Ascending aorta (tissue), 2 donors: ENCODE measurements around the gene ARHGEF12. TPM values are rescaled to one million over a fixed set of nuclear protein-coding genes. Genes with fewer than 3 reads are reported as not detected.

Source experiments
- DNase-seq, 2 donors: peaks; one replicate each; pipeline ENCODE4 v3.0.0-alpha.2; 2019; ENCODE audit warnings: low spot score in 2 of 2
- H3K27ac ChIP-seq, 2 donors: fragments of 200-600 bp; sonication (generic); one replicate each; pipeline ENCODE4 v1.5.1; 2016 to 2017; ENCODE audit warnings: mild to moderate bottlenecking in 1 of 2
- H3K27me3 ChIP-seq: fragments of 200-600 bp; sonication (generic); one replicate; pipeline ENCODE4 v1.5.1; 2017
- H3K36me3 ChIP-seq, 2 donors: fragments of 200-600 bp; sonication (generic); one replicate each; pipeline ENCODE4 v1.5.1; 2016
- H3K4me1 ChIP-seq, 2 donors: fragments of 200-600 bp; sonication (generic); one replicate each; pipeline ENCODE4 v1.5.1; 2016 to 2017; ENCODE audit warnings: mild to moderate bottlenecking in 1 of 2
- H3K4me3 ChIP-seq, 2 donors: fragments of 200-600 bp; sonication (generic); one replicate each; pipeline ENCODE4 v1.5.1; 2016 to 2017; ENCODE audit warnings: mild to moderate bottlenecking in 1 of 2
- H3K9me3 ChIP-seq, 2 donors: fragments of 200-600 bp; sonication (generic); one replicate each; pipeline ENCODE4 v1.5.1; 2016
- intact Hi-C: fragments of 100-400 bp; cut with DNase I; formaldehyde crosslinking; loops from one replicate; pipeline ENCODE4 v1.15.1; 2023
- total RNA-seq: library from RNA; depleted of rRNA; stranded (reverse); fragments of >200 nt; gene quantifications from one replicate; pipeline ENCODE4 v1.1.0, GENCODE V29; 2016
- TF ChIP-seq, protein P1 (sequence below), 3 experiments: fragments of 200-600 bp in 2 of 3; fragments of 450-650 bp in 1 of 3; sonication (generic) in 2 of 3; IDR thresholded peaks; one replicate each; pipeline ENCODE4 v1.5.1; 2016 to 2019; ENCODE audit warnings: antibody characterized with exemption in 3 of 3, mild to moderate bottlenecking in 1 of 3, moderate library complexity in 1 of 3

Gene ARHGEF12
- total RNA-seq, 1 donor from 2014 or later = 65.9 TPM

DNA sequence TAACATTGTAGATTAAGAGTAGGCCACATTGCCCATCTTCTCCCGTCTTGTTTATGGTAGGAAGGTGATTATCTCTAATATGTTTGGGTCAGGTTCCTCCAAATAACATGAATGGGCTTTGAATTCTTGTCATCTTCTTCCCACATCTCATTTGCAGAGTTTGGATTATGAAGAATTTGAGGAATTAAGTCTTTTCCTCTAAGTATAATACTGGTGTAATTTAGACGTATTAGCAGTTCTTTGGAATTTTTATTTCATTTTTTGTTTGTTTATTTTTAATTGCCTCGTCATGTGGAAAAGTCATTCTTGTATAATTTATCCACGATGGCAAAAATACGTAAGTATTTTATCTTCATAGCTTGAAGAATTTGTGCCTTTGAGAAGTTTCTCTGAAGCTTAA, 73.4 kb downstream of the ARHGEF12 start:
- H3K4me1 ChIP-seq = peaks cover 0 to 5% of the 10 kb centered on the region in 2 donors
- H3K27ac ChIP-seq = no peak overlapping the region
- no peaks in the 10 kb centered on the region for H3K27me3 ChIP-seq
- H3K36me3 ChIP-seq = peaks cover 0 to 5% of the 10 kb centered on the region in 2 donors
- no peaks in the 10 kb centered on the region for H3K9me3 ChIP-seq
- DNase-seq = no peak
- no peak overlapping the region for H3K4me3 ChIP-seq
- intact Hi-C loops = no loop called here
- TF ChIP-seq, protein P1, sequence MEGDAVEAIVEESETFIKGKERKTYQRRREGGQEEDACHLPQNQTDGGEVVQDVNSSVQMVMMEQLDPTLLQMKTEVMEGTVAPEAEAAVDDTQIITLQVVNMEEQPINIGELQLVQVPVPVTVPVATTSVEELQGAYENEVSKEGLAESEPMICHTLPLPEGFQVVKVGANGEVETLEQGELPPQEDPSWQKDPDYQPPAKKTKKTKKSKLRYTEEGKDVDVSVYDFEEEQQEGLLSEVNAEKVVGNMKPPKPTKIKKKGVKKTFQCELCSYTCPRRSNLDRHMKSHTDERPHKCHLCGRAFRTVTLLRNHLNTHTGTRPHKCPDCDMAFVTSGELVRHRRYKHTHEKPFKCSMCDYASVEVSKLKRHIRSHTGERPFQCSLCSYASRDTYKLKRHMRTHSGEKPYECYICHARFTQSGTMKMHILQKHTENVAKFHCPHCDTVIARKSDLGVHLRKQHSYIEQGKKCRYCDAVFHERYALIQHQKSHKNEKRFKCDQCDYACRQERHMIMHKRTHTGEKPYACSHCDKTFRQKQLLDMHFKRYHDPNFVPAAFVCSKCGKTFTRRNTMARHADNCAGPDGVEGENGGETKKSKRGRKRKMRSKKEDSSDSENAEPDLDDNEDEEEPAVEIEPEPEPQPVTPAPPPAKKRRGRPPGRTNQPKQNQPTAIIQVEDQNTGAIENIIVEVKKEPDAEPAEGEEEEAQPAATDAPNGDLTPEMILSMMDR (IDR thresholded peaks at IDR 0.05) = no peak

DNA sequence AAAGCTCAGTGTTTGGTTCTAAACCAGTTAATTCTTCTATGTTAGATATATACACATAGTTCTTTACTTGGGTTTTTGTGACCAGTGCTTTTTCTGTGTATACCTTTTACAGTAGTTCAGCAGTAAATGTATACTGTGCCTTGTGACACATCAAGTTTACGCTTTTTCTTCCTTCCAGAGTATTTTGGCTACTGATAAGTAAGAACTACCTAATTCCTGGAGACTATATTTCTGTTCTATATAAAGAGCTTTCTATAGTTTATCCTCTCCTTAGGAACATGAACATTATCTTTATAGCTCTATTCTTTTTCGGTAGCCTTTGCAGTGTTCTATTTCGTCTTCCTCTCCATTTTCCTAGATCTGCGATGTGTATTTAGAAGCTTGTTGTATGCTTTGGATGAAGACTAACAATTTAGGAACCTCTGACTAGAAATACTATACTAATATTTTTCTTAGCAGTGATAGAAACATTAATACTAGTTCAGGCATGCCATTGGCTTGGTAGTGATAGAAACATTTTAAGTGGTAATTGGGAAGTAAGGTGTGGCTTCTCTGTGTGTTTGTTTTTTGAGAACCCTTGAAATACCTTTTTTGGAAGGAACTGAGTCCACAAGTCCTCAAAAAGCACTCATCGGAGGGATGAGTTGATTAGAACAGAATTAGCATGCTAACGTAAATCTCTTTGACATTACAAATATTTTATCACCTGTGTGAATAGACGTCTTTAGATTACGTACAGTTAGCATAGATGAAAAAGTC, 74.6 kb downstream of the ARHGEF12 start:
- H3K4me3 ChIP-seq = no peak overlapping the region
- peaks cover 0 to 5% of the 10 kb centered on the region in 2 donors for H3K4me1 ChIP-seq
- no peak overlapping the region for H3K27ac ChIP-seq
- no peaks in the 10 kb centered on the region for H3K27me3 ChIP-seq
- no peaks in the 10 kb centered on the region for H3K9me3 ChIP-seq
- no peak for DNase-seq
- intact Hi-C loops = no loop called here
- TF ChIP-seq, protein P1 (IDR thresholded peaks at IDR 0.05) = no peak
- H3K36me3 ChIP-seq = peaks cover 0 to 5% of the 10 kb centered on the region in 2 donors

DNA sequence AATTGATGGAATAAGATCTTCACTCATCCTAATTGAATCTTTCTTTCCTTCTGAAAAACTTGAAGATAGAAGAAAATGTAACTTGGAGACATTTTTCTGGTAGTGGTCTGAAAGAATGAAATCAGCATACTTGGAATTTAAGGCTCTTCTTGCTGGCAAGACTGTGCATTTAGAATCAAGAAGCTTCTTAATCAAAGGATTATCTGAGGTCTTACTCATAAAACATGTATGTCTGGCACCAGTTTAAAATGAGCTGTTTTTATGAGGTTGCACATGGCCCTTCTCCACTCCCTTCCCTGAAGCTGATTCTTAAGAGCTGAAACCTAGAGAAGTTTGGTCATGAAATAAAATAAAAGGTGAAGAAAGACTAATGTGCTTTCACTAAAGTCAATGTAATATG, 77.3 kb downstream of the ARHGEF12 start:
- Histone ChIP-seq H3K4me3 (no peak overlapping the region), H3K27ac (no peak overlapping the region), H3K9me3 (no peaks in the 10 kb centered on the region), H3K36me3 (peaks cover 0 to 19% of the 10 kb centered on the region in 2 donors), H3K4me1 (peaks cover 0 to 5% of the 10 kb centered on the region in 2 donors), H3K27me3 (no peaks in the 10 kb centered on the region)
- TF ChIP-seq, protein P1 (IDR thresholded peaks at IDR 0.05) = no peak
- no peak for DNase-seq
- intact Hi-C loops = no loop called here

DNA sequence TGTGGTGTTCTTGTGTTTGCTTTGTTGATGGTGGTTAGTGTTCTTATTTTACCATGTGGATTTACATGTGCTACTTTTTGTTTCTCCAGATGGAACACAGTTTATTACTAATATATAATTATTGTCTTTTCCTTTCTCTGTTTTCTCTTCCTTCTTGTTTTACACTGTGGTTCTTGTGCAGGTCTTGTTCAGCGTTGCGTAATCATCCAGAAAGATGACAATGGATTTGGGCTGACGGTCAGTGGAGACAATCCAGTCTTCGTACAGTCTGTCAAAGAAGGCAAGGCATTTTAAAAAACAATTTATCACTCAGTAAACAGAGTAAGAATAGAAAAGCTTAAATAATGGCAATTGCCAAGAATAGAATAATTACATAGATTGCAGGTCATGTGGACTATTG, 84.4 kb downstream of the ARHGEF12 start:
- no peak overlapping the region for H3K4me3 ChIP-seq

DNA sequence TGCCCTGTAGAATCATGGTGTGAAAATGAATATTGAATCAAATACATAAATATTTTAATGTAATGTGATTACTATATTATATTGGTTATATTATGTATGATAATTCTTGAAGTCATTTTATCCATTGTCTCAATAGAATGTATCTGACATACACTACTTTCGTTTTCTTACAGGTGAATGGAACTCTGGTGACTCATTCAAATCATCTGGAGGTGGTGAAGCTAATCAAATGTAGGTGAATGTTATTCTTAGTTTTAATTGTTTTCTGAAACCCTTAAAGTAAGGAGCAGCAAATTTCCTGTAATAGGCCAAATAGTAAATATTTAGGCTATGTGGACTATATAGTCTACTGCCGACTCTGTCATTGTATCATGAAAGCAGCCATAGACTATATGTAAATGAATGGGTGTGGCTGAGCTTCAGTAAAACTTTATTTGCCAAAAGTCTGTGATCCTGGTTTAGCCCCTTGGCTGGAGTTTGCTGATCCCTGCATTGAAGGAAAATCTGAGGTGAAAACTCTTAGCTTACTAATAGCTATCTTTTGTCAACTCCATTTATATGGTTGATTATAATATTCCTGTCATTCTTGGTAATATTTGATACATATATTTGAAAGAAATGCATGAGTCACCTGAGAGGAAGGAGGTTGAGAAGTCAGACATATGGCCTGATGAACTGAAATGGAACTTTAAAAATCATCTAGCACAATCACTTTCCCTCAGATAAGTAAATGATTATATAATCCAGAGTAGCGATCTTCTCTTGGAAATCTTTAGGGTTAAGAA, 88.2 kb downstream of the ARHGEF12 start:
- Histone ChIP-seq H3K9me3 (no peaks in the 10 kb centered on the region), H3K27me3 (no peaks in the 10 kb centered on the region), H3K36me3 (peaks cover 4 to 6% of the 10 kb centered on the region in 2 donors), H3K4me1 (no peaks in the 10 kb centered on the region), H3K27ac (no peak overlapping the region), H3K4me3 (no peak overlapping the region)
- TF ChIP-seq, protein P1 (IDR thresholded peaks at IDR 0.05) = no peak
- DNase-seq = no peak
- intact Hi-C loops = no loop called here

More for the DNA sequence above, 84.4 kb downstream of the ARHGEF12 start:
- TF ChIP-seq, protein P1 (IDR thresholded peaks at IDR 0.05) = no peak
- Histone ChIP-seq H3K4me1 (no peaks in the 10 kb centered on the region), H3K27ac (no peak overlapping the region), H3K36me3 (peaks cover 6 to 16% of the 10 kb centered on the region in 2 donors), H3K27me3 (no peaks in the 10 kb centered on the region), H3K9me3 (no peaks in the 10 kb centered on the region)
- DNase-seq = no peak
- intact Hi-C loops = no loop called here
